ENCODE results near the gene MAN2A2.

The MAN2A2 gene

GRCh38 chr15:90889736-90890456 lies 13.2 kb upstream of the MAN2A2 start:
- TF ChIP-seq BACH2 (CRISPR knock-in tag; IDR thresholded peaks at IDR 0.05; ENCODE audit: borderline replicate concordance) (no peak), ISL1 (CRISPR knock-in tag; IDR thresholded peaks at IDR 0.05) (no peak), CSDC2 (CRISPR knock-in tag; IDR thresholded peaks at IDR 0.05) (no peak), ZFP30 (CRISPR knock-in tag; IDR thresholded peaks at IDR 0.05) (no peak), TCF4 (CRISPR knock-in tag; IDR thresholded peaks at IDR 0.05; ENCODE audit: borderline replicate concordance) (no peak), ZNF70 (CRISPR knock-in tag; IDR thresholded peaks at IDR 0.05) (no peak), ESRRG (CRISPR knock-in tag; IDR thresholded peaks at IDR 0.05) (no peak), PATZ1 (CRISPR knock-in tag; IDR thresholded peaks at IDR 0.05; ENCODE audit: borderline replicate concordance) (no peak), ARNTL (CRISPR knock-in tag; IDR thresholded peaks at IDR 0.05; ENCODE audit: borderline replicate concordance, low read depth) (no peak), PPARA (CRISPR knock-in tag; IDR thresholded peaks at IDR 0.05; ENCODE audit: borderline replicate concordance) (no peak)
- ATAC-seq, result no peak

- no peak for ATAC-seq
Measured at GRCh38 chr15:90890839-90891238, 12.3 kb upstream of the MAN2A2 start.

GRCh38 chr15:90891346-90891949 lies 11.7 kb upstream of the MAN2A2 start:
- ATAC-seq, result no peak
- TF ChIP-seq TSHZ2 (CRISPR knock-in tag; IDR thresholded peaks at IDR 0.05) (no peak), ISL1 (CRISPR knock-in tag; IDR thresholded peaks at IDR 0.05) (no peak), TOX (CRISPR knock-in tag; IDR thresholded peaks at IDR 0.05; ENCODE audit: borderline replicate concordance) (no peak), ZNF70 (CRISPR knock-in tag; IDR thresholded peaks at IDR 0.05) (no peak), BACH2 (CRISPR knock-in tag; IDR thresholded peaks at IDR 0.05; ENCODE audit: borderline replicate concordance) (no peak), SNAI2 (CRISPR knock-in tag; IDR thresholded peaks at IDR 0.05) (no peak)

More at GRCh38 chr15:90890839-90891238, 12.3 kb upstream of the MAN2A2 start:
- TF ChIP-seq ARNTL (CRISPR knock-in tag; IDR thresholded peaks at IDR 0.05; ENCODE audit: borderline replicate concordance, low read depth) (no peak), POU6F1 (CRISPR knock-in tag; IDR thresholded peaks at IDR 0.05; ENCODE audit: borderline replicate concordance, low read depth) (no peak), ZFP30 (CRISPR knock-in tag; IDR thresholded peaks at IDR 0.05) (no peak), ZNF70 (CRISPR knock-in tag; IDR thresholded peaks at IDR 0.05) (no peak), GLIS3 (CRISPR knock-in tag; IDR thresholded peaks at IDR 0.05) (no peak), ZNF8 (CRISPR knock-in tag; IDR thresholded peaks at IDR 0.05) (no peak)

GRCh38 chr15:90892023-90892422 lies 11.1 kb upstream of the MAN2A2 start:
- ATAC-seq, result no peak

More at GRCh38 chr15:90892023-90892422, 11.1 kb upstream of the MAN2A2 start:
- TF ChIP-seq ESRRG (CRISPR knock-in tag; IDR thresholded peaks at IDR 0.05), result no peak
- no peak for TF ChIP-seq CSRNP3 (CRISPR knock-in tag; IDR thresholded peaks at IDR 0.05)
- no peak for TF ChIP-seq ZNF70 (CRISPR knock-in tag; IDR thresholded peaks at IDR 0.05)
- no peak for TF ChIP-seq PATZ1 (CRISPR knock-in tag; IDR thresholded peaks at IDR 0.05; ENCODE audit: borderline replicate concordance)
- TF ChIP-seq RARB (CRISPR knock-in tag; IDR thresholded peaks at IDR 0.05), result no peak
- no peak for TF ChIP-seq ZNF565 (CRISPR knock-in tag; conservative IDR thresholded peaks at IDR 0.05; ENCODE audit: low read depth)
- no peak for TF ChIP-seq SNAI2 (CRISPR knock-in tag; IDR thresholded peaks at IDR 0.05)
- no peak for TF ChIP-seq ZC3H10 (CRISPR knock-in tag; IDR thresholded peaks at IDR 0.05)
- TF ChIP-seq PPARA (CRISPR knock-in tag; IDR thresholded peaks at IDR 0.05; ENCODE audit: borderline replicate concordance), result no peak
- TF ChIP-seq TCF4 (CRISPR knock-in tag; IDR thresholded peaks at IDR 0.05; ENCODE audit: borderline replicate concordance), result no peak
- no peak for TF ChIP-seq BACH2 (CRISPR knock-in tag; IDR thresholded peaks at IDR 0.05; ENCODE audit: borderline replicate concordance)

Measured in SK-N-SH treated with all-trans-retinoic acid at 6 μM for 48 hours (cell line).